Activated naive CD4-positive, alpha-beta T cell (primary cell): ENCODE data around the gene TSPYL2.

Source experiments
- DNase-seq, 4 experiments: peaks; one replicate each; lab custom pipeline; 2025; lab: John Stamatoyannopoulos, UW

Gene TSPYL2

DNA sequence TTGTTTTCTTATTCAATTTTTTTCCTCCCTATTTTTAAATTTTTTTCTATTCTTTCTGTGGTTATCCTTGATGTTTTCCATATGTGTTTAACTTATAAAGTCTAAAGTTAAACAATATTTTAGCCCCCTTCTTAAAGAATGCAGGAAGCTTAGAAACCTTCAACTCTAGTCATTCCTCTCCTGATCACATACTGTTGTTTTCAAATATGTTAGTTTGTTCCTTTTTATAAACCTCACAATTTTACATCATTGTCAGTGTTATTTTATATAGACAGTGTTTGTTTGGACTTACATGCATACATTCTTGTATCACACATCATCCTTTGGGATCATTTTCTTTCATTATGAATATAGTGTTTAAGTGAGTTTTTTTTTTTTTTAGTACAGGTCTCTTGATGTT, 43.3 kb downstream of the TSPYL2 start:
- no peak for DNase-seq

- no peak for DNase-seq
Measured at GRCh38 chrX:53126377-53126776, 44.2 kb downstream of the TSPYL2 start.

DNA sequence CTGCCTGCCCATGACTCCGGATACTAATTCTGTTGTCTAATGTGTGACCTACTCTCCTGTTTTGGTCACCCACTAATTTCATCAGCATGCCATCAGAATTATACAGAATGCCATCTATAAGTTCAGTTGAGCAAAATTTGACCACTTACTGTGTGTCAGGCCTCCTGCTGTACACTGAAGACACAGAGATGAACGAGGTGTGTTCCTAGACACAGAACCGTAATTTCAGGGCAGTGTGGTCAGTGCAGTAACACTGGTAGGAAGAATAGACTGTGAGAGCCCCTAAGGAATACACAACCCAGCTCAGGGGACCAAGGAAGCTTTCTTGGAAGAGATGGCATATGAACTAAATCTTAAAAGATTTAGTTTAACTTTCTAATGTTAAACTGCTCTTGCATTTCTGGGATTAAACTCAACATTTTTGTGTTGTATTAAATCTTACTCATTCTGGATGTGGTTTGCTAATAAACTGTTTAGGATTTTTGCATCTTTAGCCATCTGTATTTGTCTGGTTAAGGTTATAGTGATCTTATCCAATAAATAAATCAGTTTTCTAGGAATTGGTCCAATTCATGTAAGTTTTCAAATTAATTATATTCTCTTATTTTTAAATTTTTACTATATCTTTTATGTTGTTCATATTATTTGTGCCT, 46.1 kb downstream of the TSPYL2 start:
- no peak for DNase-seq

GRCh38 chrX:53133400-53133799, 51.2 kb downstream of the TSPYL2 start:
- no peak for DNase-seq

DNA sequence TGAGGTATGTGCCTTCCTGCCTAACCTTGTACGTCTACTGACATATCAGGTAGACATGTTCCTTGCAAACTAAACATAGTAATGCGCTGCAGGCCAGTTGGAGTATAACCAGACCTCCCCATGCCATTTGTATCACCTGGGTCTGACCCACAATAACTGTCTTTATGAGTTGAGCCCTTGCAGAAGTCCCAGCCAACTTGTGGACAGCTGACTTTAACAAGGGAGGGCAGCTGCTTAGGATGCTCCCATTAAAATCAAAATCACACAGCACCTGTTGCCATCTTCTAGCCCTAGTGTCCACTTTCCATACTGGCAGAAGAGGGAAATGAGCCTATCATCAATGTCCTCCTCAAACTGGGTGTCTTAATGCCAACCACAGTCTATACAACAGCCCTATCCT, 53.4 kb downstream of the TSPYL2 start:
- DNase-seq: no peak
